HG03575 (cell line): ENCODE data around the gene MAT2A.
"Not testable (repeated sequence)": the region's sequence is repeated elsewhere in the genome, so short reads cannot be mapped to it uniquely, and the experiment has no call there.

ENCODE experiments used
- ATAC-seq: cut with Tn5 transposase; IDR thresholded peaks from one replicate; pipeline ENCODE4 v1.9.1; 2021; ENCODE audit not compliant: unreplicated experiment, insufficient number of reproducible peaks, low FRiP score; ENCODE audit errors: extremely low read depth

Gene MAT2A

DNA sequence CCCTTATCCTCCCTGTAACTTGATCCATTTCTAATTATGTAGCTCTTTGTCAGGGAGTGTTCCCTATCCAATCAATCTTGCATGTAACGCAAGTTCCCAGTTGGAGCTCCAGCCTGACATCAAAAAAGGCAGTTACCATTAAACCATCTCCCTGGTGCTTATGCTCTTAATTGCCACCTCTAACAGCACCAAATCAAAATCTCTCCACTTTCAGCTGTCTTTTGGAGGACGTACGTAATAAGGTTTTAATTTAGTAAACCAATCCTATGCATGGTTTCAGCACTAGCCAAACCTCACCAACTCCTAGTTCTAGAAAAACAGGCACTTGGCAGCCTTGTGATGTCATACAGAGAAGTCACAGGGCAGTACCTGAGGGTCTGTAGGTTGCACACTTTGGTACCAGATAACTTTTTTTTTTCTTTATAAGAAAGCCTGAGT lies 5.3 kb downstream of the MAT2A start:
- ATAC-seq: not testable (repeated sequence)

DNA sequence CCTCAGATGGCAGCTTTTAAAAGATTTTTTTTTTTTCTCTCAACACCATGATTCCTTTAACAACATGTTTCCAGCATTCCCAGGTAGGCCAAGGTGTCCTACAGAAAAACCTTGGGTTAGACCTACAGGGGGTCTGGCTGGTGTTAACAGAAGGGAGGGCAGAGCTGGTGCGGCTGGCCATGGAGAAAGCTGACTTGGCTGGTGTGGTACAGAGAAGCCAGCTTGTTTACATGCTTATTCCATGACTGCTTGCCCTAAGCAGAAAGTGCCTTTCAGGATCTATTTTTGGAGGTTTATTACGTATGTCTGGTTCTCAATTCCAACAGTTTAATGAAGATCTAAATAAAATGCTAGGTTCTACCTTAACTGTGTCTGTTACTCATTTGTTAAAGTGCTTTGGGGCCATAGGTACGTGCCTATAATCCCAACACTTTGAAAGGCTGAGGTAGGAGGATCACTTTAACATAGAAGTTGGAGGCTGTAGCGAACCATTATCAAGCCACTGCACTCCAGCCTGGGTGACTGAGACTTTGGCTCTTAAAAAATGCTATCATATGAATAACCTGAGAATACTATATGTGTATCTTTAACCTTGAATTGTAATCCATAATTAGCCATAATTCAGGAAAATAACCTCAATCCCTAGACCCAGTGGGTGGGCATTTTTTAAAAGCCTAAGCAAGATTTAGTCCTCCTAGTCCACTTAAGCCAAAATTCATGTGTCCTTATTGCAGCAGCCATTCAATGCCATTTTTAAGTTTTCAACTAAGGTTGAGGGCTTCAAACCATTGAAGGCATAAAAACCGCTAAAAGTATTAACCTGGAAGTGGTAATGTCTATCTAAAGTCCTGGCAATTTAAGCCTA lies 6.2 kb downstream of the MAT2A start:
- not testable (repeated sequence) for ATAC-seq

DNA sequence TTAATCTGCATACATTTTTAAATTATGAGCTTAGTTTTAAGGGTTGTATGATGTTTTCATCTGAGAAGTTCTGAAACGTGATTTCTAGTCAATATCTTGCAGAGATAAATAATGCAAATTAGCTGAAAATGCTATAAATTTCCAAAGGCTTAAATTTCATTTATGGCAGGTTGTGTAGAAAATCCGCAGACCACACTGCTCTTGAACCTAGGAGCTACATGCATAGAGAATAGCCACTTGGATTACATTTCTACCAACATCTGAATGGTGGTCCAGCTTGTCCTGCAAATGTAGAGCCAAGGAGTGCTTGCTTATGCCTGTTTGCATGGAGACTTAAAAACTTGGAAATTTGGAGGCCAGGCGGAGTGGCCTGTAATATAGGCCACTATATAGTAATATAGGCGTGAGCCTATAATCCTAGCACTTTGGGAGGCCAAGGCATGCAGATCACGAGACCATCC lies 6.8 kb downstream of the MAT2A start:
- ATAC-seq: no peak

DNA sequence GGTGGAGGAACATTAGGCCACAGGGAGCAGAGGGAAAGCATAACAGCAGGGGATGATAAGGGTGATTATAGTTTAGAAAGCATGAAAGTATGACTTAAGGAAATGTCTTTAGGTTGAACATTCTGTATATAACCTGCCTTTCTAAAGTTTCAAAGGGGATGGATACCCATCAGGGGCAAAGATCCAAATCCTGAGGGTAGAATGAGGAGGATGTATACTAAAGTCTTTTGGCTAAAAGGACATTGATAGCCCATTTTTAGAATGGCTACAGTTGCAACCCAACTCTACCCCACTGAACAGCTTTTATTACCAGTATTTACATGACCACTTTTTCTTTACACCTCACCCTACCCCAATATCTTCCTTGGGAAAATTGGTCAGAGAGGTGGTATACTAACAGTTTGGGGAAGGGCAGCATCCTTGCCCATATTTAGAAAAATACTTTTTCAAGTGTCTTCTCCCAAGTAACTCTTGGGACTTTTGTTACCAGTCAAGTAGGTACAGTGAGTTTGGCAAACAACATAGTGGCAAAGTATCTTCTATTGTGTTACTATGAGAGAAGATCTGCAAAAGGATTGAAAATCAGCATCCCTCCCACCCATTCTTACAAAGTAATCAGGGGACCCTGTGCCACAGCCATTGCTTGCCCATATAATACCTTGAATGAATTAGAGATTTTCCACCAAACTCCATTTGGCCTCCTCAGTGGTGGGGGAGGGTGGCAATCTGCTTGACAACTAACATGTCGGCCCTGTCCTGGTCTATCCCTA lies 8.3 kb downstream of the MAT2A start:
- no peak for ATAC-seq

DNA sequence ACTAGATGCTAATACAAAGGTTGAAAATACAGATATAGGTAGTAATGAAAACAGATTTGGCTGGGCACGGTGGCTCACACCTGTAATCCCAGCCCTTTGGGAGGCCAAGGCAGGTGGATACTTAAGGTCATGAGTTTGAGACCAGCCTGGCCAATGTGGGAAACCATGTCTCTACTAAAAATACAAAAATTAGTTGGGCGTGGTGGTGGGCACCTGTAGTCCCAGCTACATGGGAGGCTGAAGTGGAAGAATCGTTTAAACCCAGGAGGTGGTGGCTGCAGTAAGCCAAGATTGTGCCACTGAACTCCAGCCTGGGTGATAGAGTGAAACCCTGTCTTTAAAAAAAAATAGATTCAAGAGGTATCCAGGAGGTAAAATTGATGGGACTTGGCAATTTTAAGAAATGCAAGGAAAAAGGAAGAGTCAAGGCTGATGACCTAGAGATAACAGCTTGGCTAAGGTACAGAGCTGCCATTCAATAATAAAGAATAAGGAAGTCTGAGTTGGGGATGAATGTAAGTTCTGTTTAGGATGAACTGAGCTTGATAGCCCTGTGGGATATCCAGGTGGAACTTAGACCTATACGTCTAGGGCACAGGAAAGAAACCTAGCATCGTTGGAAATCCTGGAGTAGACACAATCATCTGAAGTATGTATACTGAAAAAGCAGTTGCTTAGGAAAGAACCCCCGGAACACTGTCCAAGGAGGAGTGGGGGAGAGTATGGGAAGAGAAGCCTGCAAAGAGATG lies 9.1 kb downstream of the MAT2A start:
- no peak for ATAC-seq

DNA sequence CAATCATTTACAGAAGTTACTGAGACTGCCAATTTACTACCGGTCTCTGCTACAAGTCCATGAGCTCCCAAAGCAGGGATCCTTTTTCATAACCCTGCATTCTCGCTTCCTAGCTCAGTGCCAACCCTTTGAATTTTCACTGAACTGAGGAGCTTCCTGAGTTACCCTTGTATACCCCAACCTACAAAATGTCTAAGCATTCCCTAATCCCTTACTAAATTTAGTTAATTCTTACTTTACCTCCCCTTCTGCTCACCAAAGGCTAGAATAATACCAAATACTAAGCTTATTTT lies 9.6 kb downstream of the MAT2A start:
- ATAC-seq: no peak

DNA sequence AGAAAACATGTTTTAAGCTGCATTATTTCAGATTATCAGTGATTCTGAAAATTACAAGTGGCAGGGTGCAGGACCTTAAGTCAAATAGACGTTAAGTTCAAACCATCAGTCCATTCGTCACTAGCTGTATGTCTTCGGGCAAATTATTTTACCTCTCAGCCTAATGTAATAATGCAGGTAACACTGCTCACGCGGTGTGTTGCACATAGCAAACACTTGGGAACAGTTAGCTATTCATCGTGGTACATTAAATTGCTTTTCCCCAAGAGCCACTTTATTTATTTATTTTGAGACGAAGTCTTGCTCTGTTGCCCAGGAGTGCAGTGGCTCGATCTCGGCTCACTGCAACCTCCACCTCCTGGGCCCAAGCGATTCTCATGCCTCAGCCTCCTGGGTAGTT lies 10.1 kb downstream of the MAT2A start:
- no peak for ATAC-seq

DNA sequence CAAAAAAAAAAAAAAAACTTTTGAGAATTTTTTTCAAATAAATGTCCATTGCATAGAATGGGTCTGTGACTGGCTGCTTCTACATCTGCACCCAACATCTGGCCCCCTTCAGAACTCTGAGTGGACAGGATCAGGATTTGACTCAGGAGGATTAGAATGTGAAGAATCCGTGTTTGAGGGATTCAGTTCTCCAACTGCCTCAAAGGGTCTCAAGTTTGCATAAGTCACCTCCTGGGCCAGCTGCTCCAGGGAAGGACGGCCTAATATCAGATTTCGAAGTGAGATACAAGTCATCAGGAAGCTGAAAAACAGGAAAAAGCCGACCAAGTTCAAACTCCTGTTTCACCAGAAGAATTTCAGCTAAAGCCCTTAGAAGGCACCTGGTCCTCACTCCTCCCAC lies 10.9 kb downstream of the MAT2A start:
- no peak for ATAC-seq

DNA sequence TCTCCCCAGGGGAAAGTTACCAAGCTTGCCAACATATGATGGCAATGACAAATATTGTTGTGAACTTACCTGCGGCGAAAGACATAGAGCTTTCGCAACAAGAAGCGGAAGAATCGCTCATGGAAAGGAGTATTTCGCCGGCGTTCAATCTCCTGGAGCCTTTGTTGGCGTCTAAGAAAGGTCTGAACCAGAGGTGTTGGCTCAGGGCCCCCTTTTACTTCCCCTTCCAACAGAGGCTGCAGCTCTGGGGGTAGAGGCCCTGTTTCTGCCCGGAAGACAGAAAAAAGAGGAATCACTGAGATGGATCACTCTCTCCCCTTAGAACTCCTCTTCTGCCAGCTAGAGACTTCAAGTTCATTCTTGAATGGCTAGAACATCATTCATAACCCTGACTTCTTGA lies 11.5 kb downstream of the MAT2A start:
- no peak for ATAC-seq

DNA sequence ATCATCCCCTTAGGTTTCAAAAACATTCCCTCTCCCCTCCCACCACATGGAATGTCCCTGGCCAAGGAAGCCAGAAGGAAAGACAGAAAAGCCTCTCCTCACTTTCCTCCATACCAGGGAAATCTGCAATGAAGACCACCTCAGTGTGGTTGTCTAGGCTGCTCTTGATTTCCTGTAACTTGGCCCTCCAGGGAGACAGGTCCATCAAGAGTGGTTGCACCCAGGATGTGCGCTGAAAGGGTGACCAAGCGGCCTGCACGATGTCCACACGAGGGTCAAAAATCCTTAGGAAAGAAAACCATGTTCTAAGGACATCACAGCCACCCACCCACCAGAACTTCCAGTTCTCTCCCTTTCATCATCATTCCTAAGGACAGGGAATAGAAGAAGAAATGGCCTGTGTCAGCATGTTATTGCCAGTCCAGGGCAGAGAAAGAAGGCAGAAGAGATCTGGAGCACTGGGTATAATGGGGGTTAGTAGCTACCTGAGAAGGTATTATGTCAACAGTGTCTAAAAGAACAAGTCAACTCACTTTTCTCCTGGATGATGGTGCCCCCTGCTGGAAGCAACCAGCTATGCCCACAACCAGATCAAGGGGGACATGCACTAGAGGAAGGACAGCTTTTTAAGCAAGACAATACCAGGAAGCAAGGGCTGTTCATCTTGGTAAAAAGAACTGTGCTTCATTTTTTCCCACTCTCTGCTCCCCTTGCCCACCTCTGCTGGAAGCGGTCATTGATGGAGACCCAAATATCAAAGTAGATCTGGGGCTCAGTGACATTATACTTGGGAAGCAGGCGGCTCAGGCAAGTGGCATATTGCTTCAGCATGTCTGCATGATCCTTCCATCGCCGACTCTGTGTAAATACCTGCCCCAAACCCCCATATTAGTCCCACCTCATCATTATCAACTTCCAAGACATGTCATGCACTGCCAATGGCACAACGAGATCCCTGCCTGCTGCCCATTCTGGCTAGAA lies 13.0 kb downstream of the MAT2A start:
- no peak for ATAC-seq

DNA sequence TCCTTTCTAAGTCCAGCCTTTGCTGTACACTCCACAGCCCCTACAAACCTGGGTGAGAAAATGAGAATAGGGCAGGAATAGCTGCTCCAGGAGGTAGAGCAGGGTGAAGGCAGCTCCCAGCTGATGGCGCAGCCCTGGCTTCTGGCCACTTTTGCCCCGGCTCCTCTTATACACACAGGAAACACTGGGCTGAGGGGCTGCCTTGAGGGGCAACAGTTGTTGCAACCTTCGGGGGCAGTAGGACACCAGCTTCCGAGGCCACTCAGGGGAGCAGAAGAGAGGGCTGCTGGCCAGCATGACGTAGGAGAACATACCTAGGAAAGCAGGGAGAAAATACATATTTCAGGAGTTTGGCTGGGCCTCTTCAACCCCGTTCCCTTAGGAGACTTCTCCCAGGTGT lies 14.2 kb downstream of the MAT2A start:
- no peak for ATAC-seq

DNA sequence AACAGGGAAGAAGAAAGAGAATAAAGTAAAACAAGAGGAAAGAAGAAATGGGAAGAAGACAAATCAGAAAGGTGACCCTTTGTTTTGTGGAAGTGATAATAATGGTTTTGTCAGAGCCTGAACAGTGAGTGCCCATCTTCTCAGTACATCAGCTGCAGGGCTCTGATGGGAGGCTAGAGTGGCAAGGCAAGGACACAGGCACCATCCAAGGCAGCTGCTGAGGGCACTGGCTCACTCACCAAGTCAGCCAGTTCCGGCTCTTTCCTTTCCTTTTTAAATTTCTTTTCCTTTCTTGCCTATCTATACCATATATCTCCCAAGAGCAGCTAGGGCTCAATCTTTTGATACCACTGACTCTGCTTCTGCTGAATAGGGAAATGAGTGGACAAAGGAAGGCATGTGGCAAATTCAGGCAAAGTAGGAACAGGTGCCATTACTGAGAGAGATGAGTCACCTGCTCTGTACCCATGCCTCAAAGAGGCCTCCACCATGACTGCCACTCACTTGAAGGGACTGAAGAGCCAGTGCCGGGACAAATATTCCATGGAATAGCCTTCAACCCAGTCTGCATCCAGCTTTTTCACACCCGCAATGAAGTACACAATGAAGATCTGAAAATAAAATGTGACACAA lies 16.1 kb downstream of the MAT2A start:
- ATAC-seq: no peak

DNA sequence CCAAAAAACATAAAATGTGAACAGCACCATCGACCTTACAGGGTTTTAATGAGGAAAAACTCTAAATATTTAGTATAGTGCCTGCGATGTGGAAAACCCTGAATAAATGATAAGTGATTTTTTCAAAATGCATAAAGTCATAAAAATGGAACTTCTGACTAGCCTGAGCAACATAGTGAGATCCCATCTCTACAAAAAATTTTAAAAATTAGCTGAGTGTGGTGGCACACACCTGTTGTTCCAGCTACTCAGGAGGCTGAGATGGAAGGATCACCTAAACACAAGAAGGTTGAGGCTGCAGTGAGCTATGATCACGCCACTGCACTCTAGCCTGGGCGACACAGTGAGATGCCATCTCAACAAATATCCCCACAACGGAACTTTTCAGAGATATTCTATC lies 18.2 kb downstream of the MAT2A start:
- ATAC-seq: no peak

DNA sequence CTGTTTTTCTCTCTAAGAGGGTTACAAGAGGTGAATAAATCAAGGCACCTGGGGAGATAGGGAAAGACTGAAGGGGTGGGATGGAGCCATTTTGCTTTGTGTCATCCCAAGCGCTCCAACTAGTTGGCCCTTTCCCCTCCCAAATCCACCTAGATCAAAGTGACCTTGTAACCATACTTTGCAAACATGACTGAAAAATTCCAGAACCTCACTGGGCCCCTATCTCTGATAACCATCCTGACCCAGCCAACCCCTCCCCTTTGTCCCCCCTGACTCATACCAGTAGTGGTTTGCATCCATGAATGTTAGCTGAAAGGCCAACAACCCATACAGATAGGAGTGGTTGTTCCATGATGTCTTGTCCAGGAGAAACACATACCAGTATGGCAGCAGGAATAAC lies 19.2 kb downstream of the MAT2A start:
- no peak for ATAC-seq

DNA sequence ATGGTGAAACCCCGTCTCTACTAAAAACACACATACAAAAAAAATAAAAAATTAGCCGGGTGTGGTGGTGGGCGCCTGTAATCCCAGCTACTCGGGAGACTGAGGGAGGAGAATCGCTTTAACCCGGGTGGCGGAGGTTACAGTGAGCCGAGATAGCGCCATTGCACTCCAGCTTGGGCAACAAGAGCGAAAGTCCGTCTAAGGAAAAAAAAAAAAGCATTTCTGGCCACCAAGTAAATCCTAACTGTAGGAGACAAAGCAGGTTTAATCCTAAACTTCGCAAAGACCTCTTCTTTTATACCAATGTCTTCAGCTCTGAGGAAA lies 21.4 kb downstream of the MAT2A start:
- ATAC-seq: not testable (repeated sequence)

DNA sequence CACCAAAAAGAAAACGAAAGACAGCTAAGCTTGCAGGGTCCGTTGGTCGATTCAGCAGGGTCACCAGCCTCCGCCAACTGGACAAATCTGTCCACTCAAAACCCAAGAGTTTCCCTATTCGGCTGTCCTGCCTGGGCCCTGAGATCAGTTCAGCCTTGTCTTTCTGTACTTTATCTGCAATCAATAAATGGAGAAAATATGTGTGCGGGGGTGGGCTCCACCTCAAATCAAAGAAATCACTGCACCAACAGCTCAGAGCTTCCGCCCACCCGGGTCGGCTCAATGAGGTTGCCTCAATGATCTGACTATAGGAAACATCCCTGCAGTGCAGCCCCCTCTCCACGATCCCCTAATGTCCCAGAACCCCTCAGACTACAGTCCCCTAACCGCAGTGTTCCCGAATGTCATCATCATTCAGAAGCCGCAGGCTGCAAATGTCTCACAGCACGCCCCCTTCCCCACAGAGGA lies 21.9 kb downstream of the MAT2A start:
- no peak for ATAC-seq

DNA sequence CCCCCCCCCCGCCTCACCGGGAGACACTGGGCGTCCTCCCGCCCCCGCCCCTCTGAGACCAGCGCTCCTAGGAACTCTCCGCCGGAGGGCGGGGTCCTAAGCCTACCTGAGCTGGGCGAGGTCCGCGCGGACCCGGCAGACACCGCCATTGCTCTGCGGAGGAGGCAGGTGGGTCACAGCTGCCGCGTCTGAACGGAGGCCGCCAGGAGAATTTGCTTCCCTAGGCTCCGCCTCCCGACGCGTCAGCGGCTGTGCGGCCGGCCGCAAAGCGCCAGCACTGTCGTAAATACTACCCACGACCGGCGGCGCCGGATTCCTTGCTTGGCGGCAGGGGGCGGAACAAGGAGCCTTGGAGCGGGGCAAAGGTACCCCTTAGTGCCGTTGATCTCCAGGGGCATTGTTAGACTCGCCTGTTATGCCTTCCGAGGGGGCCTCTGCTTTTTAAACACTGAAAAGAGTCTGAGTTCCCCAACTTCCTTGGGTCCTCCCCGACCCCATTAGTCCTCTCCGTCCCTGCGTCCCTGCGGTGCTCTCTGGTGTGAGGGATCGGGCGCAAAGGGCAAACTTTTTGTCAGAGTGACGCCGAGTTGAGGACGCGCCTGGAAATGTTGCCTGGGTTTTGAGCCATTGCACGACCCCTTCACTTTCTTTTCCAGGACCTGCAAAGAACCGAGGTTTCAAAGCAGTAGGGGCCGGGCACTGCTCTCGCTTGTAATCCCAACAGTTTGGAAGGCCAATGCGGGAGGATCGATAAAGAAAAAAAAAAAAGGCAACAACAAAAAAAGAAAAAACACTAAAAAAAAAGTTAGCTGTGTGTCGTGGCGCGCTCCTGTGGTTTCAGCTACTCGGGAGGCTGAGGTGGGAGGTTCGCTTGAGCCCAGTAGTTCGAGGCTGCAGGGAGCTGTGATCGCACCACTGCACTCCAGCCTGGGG lies 22.6 kb downstream of the MAT2A start, which contains the start of gene GGCX:
TSS of gene GGCX (minus strand) at position 214 of the 933 bp plus-strand sequence. CDS start at position 149, 65 bp downstream.
- peak; percentile 45 for ATAC-seq
